Peyer's patch (tissue), 4 donors: Measurements from ENCODE around the gene FARSB.

Source experiments
- CTCF ChIP-seq, 6 experiments: fragments of 450-650 bp in 4 of 6; fragments of 200-600 bp in 2 of 6; sonication (generic) in 1 of 6; IDR thresholded peaks; one replicate each; pipeline ENCODE4 v1.5.1; 2017 to 2019; ENCODE audit warnings: antibody characterized with exemption in 6 of 6, mild to moderate bottlenecking in 3 of 6, moderate library complexity in 1 of 6
- POLR2A ChIP-seq, 2 donors: fragments of 450-650 bp; IDR thresholded peaks; one replicate each; pipeline ENCODE4 v1.5.1; 2017; ENCODE audit warnings: antibody characterized with exemption in 2 of 2, mild to moderate bottlenecking in 2 of 2, moderate library complexity in 2 of 2

- TF ChIP-seq CTCF (IDR thresholded peaks at IDR 0.05) (no peak), POLR2A (IDR thresholded peaks at IDR 0.05) (no peak)
These were observed 51.0 kb downstream of the FARSB start for GRCh38 chr2:222604749-222605515.
